ENCODE data around the gene ABCA3. TPM values are rescaled to one million over a fixed set of nuclear protein-coding genes. Genes with fewer than 3 reads are reported as not detected.
"Not testable (repeated sequence)": the region's sequence is repeated elsewhere in the genome, so short reads cannot be mapped to it uniquely, and the experiment has no call there.

Gene ABCA3
- total and polyA plus RNA-seq, 7 experiments from 2014 or later, result 1.7 to 10.0 (median 7.4) TPM

DNA sequence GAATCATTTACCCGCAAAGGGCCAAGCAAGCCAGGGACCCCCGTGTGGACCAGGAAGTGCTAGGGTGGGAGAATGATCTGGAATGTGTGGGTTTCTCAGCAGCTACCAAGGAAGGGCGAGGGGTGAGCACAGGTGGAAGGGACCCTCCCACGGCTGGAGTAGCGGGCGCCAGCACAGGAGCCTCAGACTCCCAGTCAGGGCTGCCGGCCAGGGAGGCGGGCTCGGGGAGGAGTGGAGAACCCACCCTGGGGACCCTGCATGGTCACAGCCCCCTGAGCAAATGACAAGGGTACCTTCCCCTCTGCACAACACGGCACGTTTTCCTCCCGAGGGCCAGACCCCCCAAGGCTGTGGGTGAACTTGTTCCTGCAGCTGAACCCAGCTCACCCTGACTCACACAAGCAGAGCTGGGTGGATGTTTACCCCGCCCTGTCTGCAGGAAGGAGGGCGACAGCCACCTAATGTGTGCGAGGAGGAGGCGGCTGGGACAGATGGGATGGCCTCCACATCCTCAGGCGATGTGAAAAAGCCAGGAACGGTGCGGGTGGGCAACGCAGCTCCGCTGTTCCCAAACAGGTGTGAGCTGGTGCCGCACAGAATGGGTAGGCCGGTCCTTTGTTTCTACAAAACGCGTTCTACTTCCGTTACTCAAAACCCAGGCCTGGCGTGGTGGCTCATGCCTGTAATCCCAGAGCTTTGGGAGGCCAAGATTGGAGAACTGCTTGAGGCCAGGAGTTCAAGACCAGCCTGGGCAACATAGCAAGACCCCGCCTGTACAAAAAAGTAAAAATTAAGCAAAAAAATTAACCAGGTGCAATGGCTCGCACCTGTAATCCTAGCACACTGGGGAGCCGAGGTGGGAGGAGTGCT lies 95.4 kb downstream of the ABCA3 start:
- peaks cover 0 to 5% (median 0%) of the 10 kb centered on the region in 7 donors for H3K4me1 Mint-ChIP-seq
- peaks cover 0 to 10% (median 0%) of the 10 kb centered on the region in 5 donors for H3K36me3 Mint-ChIP-seq
- no peak overlapping the region for H3K4me3 Mint-ChIP-seq
- no peaks in the 10 kb centered on the region for H3K9me3 Mint-ChIP-seq
- no peak for ATAC-seq
- Histone ChIP-seq H3K36me3 (ENCODE audit: control insufficient read depth in 2 of 3, insufficient read depth in 3 of 3, low read length in 3 of 3) (peaks cover 0 to 46% (median 0%) of the 10 kb centered on the region in 3 experiments), H3K27me3 (ENCODE audit: control insufficient read depth in 2 of 2, insufficient read depth in 2 of 2, low read length in 2 of 2) (no peaks in the 10 kb centered on the region), H3K9me3 (ENCODE audit: control insufficient read depth in 2 of 3, low read length in 3 of 3) (no peaks in the 10 kb centered on the region), H3K27ac (ENCODE audit: low read depth, low read length) (no peak overlapping the region), H3K4me3 (ENCODE audit: low read length) (no peak overlapping the region), H3K4me1 (ENCODE audit: control insufficient read depth in 2 of 2, insufficient read depth in 2 of 2, low read length in 2 of 2) (peaks cover under 1 to 1% of the 10 kb centered on the region in 2 donors)
- H3K27me3 Mint-ChIP-seq, result no peaks in the 10 kb centered on the region
- DNase-seq, result no peak
- ChIA-PET POLR2A (no interaction called here), CTCF (interaction anchor here (1.2 kb wide), 1 partner anchor 51 kb away, joined by 3 read pairs; no protein-coding TSS in a partner anchor)
- intact Hi-C loops (cut with micrococcal nuclease), result no loop called here
- H3K27ac Mint-ChIP-seq, result no peak overlapping the region

GRCh38 chr16:2244301-2244700 lies 96.2 kb downstream of the ABCA3 start:
- CTCF ChIA-PET, result interaction anchor here (1.2 kb wide), 1 partner anchor 50 kb away, joined by 3 read pairs; no protein-coding TSS in a partner anchor
- Mint-ChIP-seq H3K4me3 (no peak overlapping the region), H3K9me3 (no peaks in the 10 kb centered on the region), H3K36me3 (peaks cover 0 to 10% (median 0%) of the 10 kb centered on the region in 5 donors), H3K27ac (no peak overlapping the region), H3K27me3 (no peaks in the 10 kb centered on the region), H3K4me1 (peaks cover 0 to 5% (median 0%) of the 10 kb centered on the region in 7 donors)
- Histone ChIP-seq H3K4me3 (ENCODE audit: low read length) (no peak overlapping the region), H3K27me3 (ENCODE audit: control insufficient read depth in 2 of 2, insufficient read depth in 2 of 2, low read length in 2 of 2) (no peaks in the 10 kb centered on the region), H3K36me3 (ENCODE audit: control insufficient read depth in 2 of 3, insufficient read depth in 3 of 3, low read length in 3 of 3) (peaks cover 0 to 46% (median 0%) of the 10 kb centered on the region in 3 experiments), H3K9me3 (ENCODE audit: control insufficient read depth in 2 of 3, low read length in 3 of 3) (no peaks in the 10 kb centered on the region), H3K27ac (ENCODE audit: low read depth, low read length) (no peak overlapping the region), H3K4me1 (ENCODE audit: control insufficient read depth in 2 of 2, insufficient read depth in 2 of 2, low read length in 2 of 2) (no peaks in the 10 kb centered on the region)
- DNase-seq, result no peak
- ATAC-seq, result no peak
- intact Hi-C loops (cut with micrococcal nuclease), result no loop called here
- POLR2A ChIA-PET, result no interaction called here

- intact Hi-C loops (cut with micrococcal nuclease), result no loop called here
- H3K27me3 Mint-ChIP-seq, result no peaks in the 10 kb centered on the region
- Histone ChIP-seq H3K4me1 (ENCODE audit: control insufficient read depth in 2 of 2, insufficient read depth in 2 of 2, low read length in 2 of 2) (no peaks in the 10 kb centered on the region), H3K4me3 (ENCODE audit: low read length) (no peak overlapping the region), H3K27ac (ENCODE audit: low read depth, low read length) (no peak overlapping the region), H3K27me3 (ENCODE audit: control insufficient read depth in 2 of 2, insufficient read depth in 2 of 2, low read length in 2 of 2) (no peaks in the 10 kb centered on the region), H3K36me3 (ENCODE audit: control insufficient read depth in 2 of 3, insufficient read depth in 3 of 3, low read length in 3 of 3) (peaks cover 0 to 46% (median 0%) of the 10 kb centered on the region in 3 experiments), H3K9me3 (ENCODE audit: control insufficient read depth in 2 of 3, low read length in 3 of 3) (no peaks in the 10 kb centered on the region)
- H3K4me1 Mint-ChIP-seq, result peaks cover 0 to 5% (median 0%) of the 10 kb centered on the region in 7 donors
- ChIA-PET POLR2A (no interaction called here), CTCF (no interaction called here)
- H3K27ac Mint-ChIP-seq, result no peak overlapping the region
- H3K36me3 Mint-ChIP-seq, result peaks cover 0 to 10% (median 0%) of the 10 kb centered on the region in 5 donors
- no peak for DNase-seq
- H3K9me3 Mint-ChIP-seq, result no peaks in the 10 kb centered on the region
- H3K4me3 Mint-ChIP-seq, result no peak overlapping the region
- no peak for ATAC-seq
Observed at GRCh38 chr16:2243781-2244180, 96.7 kb downstream of the ABCA3 start.

DNA sequence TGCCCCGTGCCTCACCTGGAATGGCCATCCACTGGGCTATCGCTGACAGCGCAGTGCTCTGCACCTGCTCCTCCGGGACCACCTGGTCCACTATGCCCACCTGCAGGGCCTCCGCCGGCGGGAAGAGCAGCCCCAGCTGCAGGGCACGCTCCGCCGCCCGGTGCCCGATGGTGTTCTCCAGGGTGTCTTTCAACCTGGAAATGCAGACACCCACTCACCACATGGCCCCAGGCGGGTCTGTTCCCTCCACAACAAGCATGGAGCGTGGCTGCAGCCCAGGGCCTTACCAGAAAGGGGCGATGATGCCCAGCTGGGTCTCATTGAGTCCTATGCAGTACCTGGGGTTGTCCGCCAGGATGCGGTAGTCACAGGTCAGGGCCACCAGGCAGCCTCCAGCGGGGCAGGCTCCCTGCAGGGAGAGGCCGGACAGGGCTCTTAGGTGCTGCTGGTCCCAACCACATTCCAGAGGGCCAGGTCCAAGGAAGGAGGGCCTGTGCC lies 97.4 kb downstream of the ABCA3 start:
- no peaks in the 10 kb centered on the region for H3K9me3 ChIP-seq (ENCODE audit: control insufficient read depth in 2 of 3, low read length in 3 of 3)
- Mint-ChIP-seq H3K9me3 (no peaks in the 10 kb centered on the region), H3K27ac (no peak overlapping the region), H3K36me3 (peaks cover 0 to 10% (median 0%) of the 10 kb centered on the region in 5 donors), H3K27me3 (no peaks in the 10 kb centered on the region), H3K4me1 (peaks cover 0 to 5% (median 0%) of the 10 kb centered on the region in 7 donors), H3K4me3 (no peak overlapping the region)
- no peak overlapping the region for H3K27ac ChIP-seq (ENCODE audit: low read depth, low read length)
- ATAC-seq (no peak), DNase-seq (no peak)
- H3K4me1 ChIP-seq (ENCODE audit: control insufficient read depth in 2 of 2, insufficient read depth in 2 of 2, low read length in 2 of 2), result no peaks in the 10 kb centered on the region
- no peak overlapping the region for H3K4me3 ChIP-seq (ENCODE audit: low read length)
- H3K27me3 ChIP-seq (ENCODE audit: control insufficient read depth in 2 of 2, insufficient read depth in 2 of 2, low read length in 2 of 2), result no peaks in the 10 kb centered on the region
- POLR2A ChIA-PET, result no interaction called here
- intact Hi-C loops (cut with micrococcal nuclease), result no loop called here
- peaks cover 0 to 46% (median 0%) of the 10 kb centered on the region in 3 experiments for H3K36me3 ChIP-seq (ENCODE audit: control insufficient read depth in 2 of 3, insufficient read depth in 3 of 3, low read length in 3 of 3)
- CTCF ChIA-PET, result no interaction called here

DNA sequence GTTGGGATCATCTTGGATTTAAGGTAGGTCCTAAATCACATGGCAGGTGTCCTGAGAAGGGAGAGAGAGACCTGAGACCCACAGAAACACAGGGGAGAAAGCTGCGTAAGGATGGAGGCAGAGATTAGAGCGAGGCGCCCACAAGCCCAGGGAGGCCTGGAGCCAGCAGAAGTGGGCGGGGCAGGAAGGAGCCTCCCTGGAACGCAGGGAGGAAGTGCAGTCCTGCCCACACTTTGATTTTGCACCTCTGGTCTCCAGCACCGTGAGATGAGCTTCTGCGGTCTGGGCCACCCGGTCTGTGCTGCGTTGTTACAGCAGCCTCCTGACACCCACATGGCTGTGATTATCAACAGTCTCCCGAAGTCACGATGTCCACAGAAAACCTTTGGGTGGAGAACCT lies 97.9 kb downstream of the ABCA3 start:
- ChIA-PET POLR2A (no interaction called here), CTCF (no interaction called here)
- H3K9me3 Mint-ChIP-seq, result no peaks in the 10 kb centered on the region
- H3K36me3 ChIP-seq (ENCODE audit: control insufficient read depth in 2 of 3, insufficient read depth in 3 of 3, low read length in 3 of 3), result peaks cover 0 to 46% (median 0%) of the 10 kb centered on the region in 3 experiments
- H3K4me1 Mint-ChIP-seq, result peaks cover 0 to 5% (median 0%) of the 10 kb centered on the region in 7 donors
- H3K4me3 ChIP-seq (ENCODE audit: low read length), result no peak overlapping the region
- H3K9me3 ChIP-seq (ENCODE audit: control insufficient read depth in 2 of 3, low read length in 3 of 3), result no peaks in the 10 kb centered on the region
- peak overlapping the region in 1 of 9 donors; percentile 51 for H3K27ac Mint-ChIP-seq
- peaks cover 0 to 10% (median 0%) of the 10 kb centered on the region in 5 donors for H3K36me3 Mint-ChIP-seq
- DNase-seq, result no peak
- H3K4me1 ChIP-seq (ENCODE audit: control insufficient read depth in 2 of 2, insufficient read depth in 2 of 2, low read length in 2 of 2), result no peaks in the 10 kb centered on the region
- H3K27me3 Mint-ChIP-seq, result no peaks in the 10 kb centered on the region
- no peak for ATAC-seq
- H3K4me3 Mint-ChIP-seq, result no peak overlapping the region
- H3K27ac ChIP-seq (ENCODE audit: low read depth, low read length), result no peak overlapping the region
- no peaks in the 10 kb centered on the region for H3K27me3 ChIP-seq (ENCODE audit: control insufficient read depth in 2 of 2, insufficient read depth in 2 of 2, low read length in 2 of 2)
- intact Hi-C loops (cut with micrococcal nuclease), result no loop called here

GRCh38 chr16:2240331-2240730 lies 100.2 kb downstream of the ABCA3 start:
- H3K4me1 ChIP-seq (ENCODE audit: control insufficient read depth in 2 of 2, insufficient read depth in 2 of 2, low read length in 2 of 2); H3K27ac ChIP-seq (ENCODE audit: low read depth, low read length); H3K4me3 Mint-ChIP-seq; H3K9me3 ChIP-seq (ENCODE audit: control insufficient read depth in 2 of 3, low read length in 3 of 3); H3K4me1 Mint-ChIP-seq; ATAC-seq; H3K27me3 ChIP-seq (ENCODE audit: control insufficient read depth in 2 of 2, insufficient read depth in 2 of 2, low read length in 2 of 2); H3K4me3 ChIP-seq (ENCODE audit: low read length); H3K36me3 Mint-ChIP-seq; intact Hi-C loops (cut with micrococcal nuclease); H3K27ac Mint-ChIP-seq; H3K9me3 Mint-ChIP-seq; DNase-seq; H3K27me3 Mint-ChIP-seq; CTCF ChIA-PET: not testable (repeated sequence)
- POLR2A ChIA-PET, result interaction anchor here (1.2 kb wide), 1 partner anchor 25 kb away, joined by 3 read pairs; no protein-coding TSS in a partner anchor
- peaks cover 0 to 39% (median 0%) of the 10 kb centered on the region in 3 experiments for H3K36me3 ChIP-seq (ENCODE audit: control insufficient read depth in 2 of 3, insufficient read depth in 3 of 3, low read length in 3 of 3)

Measured in naive thymus-derived CD4-positive, alpha-beta T cell (primary cell).